K562 (cell line): Measurements from ENCODE around the gene SLC7A4. TPM values are rescaled to one million over a fixed set of nuclear protein-coding genes. Genes with fewer than 3 reads are reported as not detected.

Experiments used
- ATAC-seq: fragments of 200-7000 bp; cut with Tn5 transposase; 3 replicates; pipeline ENCODE4 v1.9.1; 2020; ENCODE audit warnings: moderate library complexity
- BruUV-seq: library from RNA; stranded (reverse); fragments of 400-500 nt; replicated peaks from 2 replicates; lab custom pipeline; 2021; lab: Mats Ljungman, UMichigan
- CTCF ChIA-PET: fragments of 300-600 bp; formaldehyde crosslinking; extraction: SDS; loops from one replicate; lab custom pipeline; 2021; ENCODE audit warnings: low intra/inter-chr PET ratio; lab: Yijun Ruan, JAX
- POLR2A ChIA-PET: fragments of 300-600, 350-650 bp; sonication (Branson Sonifier 250); formaldehyde crosslinking; extraction: SDS; loops from one replicate; lab custom pipeline; 2021; ENCODE audit warnings: antibody characterized with exemption, inconsistent platforms; lab: Yijun Ruan, JAX
- DNase-seq, 4 experiments: peaks; one replicate each; pipeline versions ENCODE4 v3.0.0 to v3.0.0-alpha.2; 2011 to 2018; ENCODE audit warnings: low spot score in 3 of 4, mixed read lengths in 3 of 4; ENCODE audit errors: extremely low read depth in 1 of 4
- FAIRE-seq: peaks from 2 replicates; lab custom pipeline; 2011; peaks lifted over from hg19 to GRCh38; lab: Jason Lieb, UNC
- H2AFZ ChIP-seq: 2 replicates; pipeline ENCODE4 v1.6.0; 2011; ENCODE audit warnings: low read depth, low read length, control low read depth, inconsistent platforms
- H3K27ac ChIP-seq: fragments of 200-600 bp; 3 replicates; pipeline ENCODE4 v1.8.0; 2011; ENCODE audit warnings: low read depth, mild to moderate bottlenecking, control low read depth, inconsistent platforms, low read length, moderate library complexity, mixed read lengths; ENCODE audit errors: extremely low read depth
- H3K27me3 ChIP-seq, 2 experiments: fragments of 300-600 bp in 1 of 2; 2 replicates in 1 of 2; 3 replicates in 1 of 2; pipeline versions ENCODE4 v1.6.0 to v1.8.0; 2011; ENCODE audit warnings: inconsistent platforms in 2 of 2, low read length in 2 of 2, mild to moderate bottlenecking in 1 of 2, mixed read lengths in 1 of 2, moderate library complexity in 1 of 2; ENCODE audit not compliant: control insufficient read depth in 2 of 2, insufficient read depth in 2 of 2
- H3K36me3 ChIP-seq: fragments of 300-600 bp; 3 replicates; pipeline ENCODE4 v1.8.0; 2011; ENCODE audit warnings: mild to moderate bottlenecking, low read length, inconsistent platforms; ENCODE audit not compliant: control insufficient read depth, insufficient read depth
- H3K4me1 ChIP-seq, 2 experiments: fragments of 200-600 bp in 1 of 2; replicated peaks in 1 of 2; 2 replicates in 1 of 2; 3 replicates in 1 of 2; pipeline versions ENCODE4 v1.5.1 to v1.8.0; 2011; ENCODE audit warnings: inconsistent platforms in 2 of 2, low read length in 2 of 2, mild to moderate bottlenecking in 1 of 2, mixed read lengths in 1 of 2, moderate library complexity in 1 of 2; ENCODE audit not compliant: control insufficient read depth in 2 of 2, insufficient read depth in 2 of 2
- H3K4me2 ChIP-seq: 2 replicates; pipeline ENCODE4 v1.6.1; 2011; ENCODE audit warnings: low read length, control low read depth, inconsistent platforms, mixed read lengths; ENCODE audit not compliant: insufficient read depth
- H3K4me3 ChIP-seq: fragments of 200-600 bp; sonication (generic), shearing (Covaris generic); 2 replicates; pipeline ENCODE4 v1.5.1; 2016; ENCODE audit warnings: control low read depth, inconsistent platforms
- H3K79me2 ChIP-seq: fragments of 200-600 bp; 3 replicates; pipeline ENCODE4 v1.8.0; 2011; ENCODE audit warnings: low read length, inconsistent platforms; ENCODE audit not compliant: control insufficient read depth, insufficient read depth
- H3K9ac ChIP-seq, 2 experiments: 2 replicates each; pipeline versions ENCODE4 v1.6.0 to v1.6.1; 2011; ENCODE audit warnings: low read depth in 2 of 2, low read length in 2 of 2, control low read depth in 1 of 2, inconsistent platforms in 1 of 2, mild to moderate bottlenecking in 1 of 2, mixed read lengths in 1 of 2; ENCODE audit not compliant: insufficient read depth in 1 of 2
- H3K9me1 ChIP-seq: one replicate; pipeline ENCODE4 v1.6.0; 2011; ENCODE audit warnings: inconsistent platforms, mild to moderate bottlenecking, low read length, moderate library complexity; ENCODE audit not compliant: control insufficient read depth, insufficient read depth
- H3K9me3 ChIP-seq: replicated peaks from 2 replicates; pipeline ENCODE4 v1.5.1; 2011; ENCODE audit warnings: low read depth, low read length, inconsistent platforms; ENCODE audit not compliant: control insufficient read depth, insufficient read depth
- H4K20me1 ChIP-seq: replicated peaks from 2 replicates; pipeline ENCODE4 v1.6.1; 2011; ENCODE audit warnings: low read length, inconsistent platforms, mixed read lengths; ENCODE audit not compliant: control insufficient read depth, insufficient read depth
- ATF1 ChIP-seq, 2 experiments: fragments of 450-650 bp in 1 of 2; IDR thresholded peaks; 2 replicates each; pipeline ENCODE4 v1.6.1; 2016; ENCODE audit warnings: missing compliant biosample characterization in 1 of 2, missing genetic modification characterization in 1 of 2
- BRF1 ChIP-seq: IDR thresholded peaks from 3 replicates; pipeline ENCODE4 v1.6.1; 2011; ENCODE audit warnings: borderline replicate concordance, mild to moderate bottlenecking; ENCODE audit not compliant: insufficient read length; ENCODE audit errors: extremely low read depth
- CHD1 ChIP-seq: fragments of 200-600 bp; sonication (generic); IDR thresholded peaks from one replicate; pipeline ENCODE4 v1.6.1; 2012; ENCODE audit warnings: mild to moderate bottlenecking, moderate library complexity, low read length, inconsistent platforms
- CHD4 ChIP-seq: fragments of 200-600 bp; sonication (generic); IDR thresholded peaks from 3 replicates; pipeline ENCODE4 v1.6.1; 2012; ENCODE audit warnings: low read depth, mild to moderate bottlenecking, mixed read lengths, low read length, inconsistent platforms; ENCODE audit not compliant: insufficient read depth, insufficient replicate concordance, poor library complexity, severe bottlenecking
- CTCF ChIP-seq, 3 experiments: IDR thresholded peaks in 2 of 3; conservative IDR thresholded peaks in 1 of 3; 2 replicates each; pipeline ENCODE4 v1.5.1; 2011 to 2012; ENCODE audit warnings: low read length in 3 of 3, mild to moderate bottlenecking in 3 of 3, control low read depth in 2 of 3, improper control_type of control experiment in 1 of 3, inconsistent platforms in 1 of 3, low read depth in 1 of 3, mixed read lengths in 1 of 3, moderate library complexity in 1 of 3; ENCODE audit not compliant: insufficient read depth in 2 of 3
- GTF2F1 ChIP-seq: IDR thresholded peaks from 2 replicates; pipeline ENCODE4 v1.6.1; 2011; ENCODE audit warnings: low read depth, low read length, improper control_type of control experiment
- REST ChIP-seq, 2 experiments: fragments of 450-650 bp; formaldehyde crosslinking in 1 of 2; IDR thresholded peaks; 2 replicates each; pipeline versions ENCODE4 v1.4.0 to v1.6.1; 2014 to 2020; ENCODE audit warnings: mild to moderate bottlenecking in 2 of 2, borderline replicate concordance in 1 of 2, low read depth in 1 of 2
- USF1 ChIP-seq: sonication (generic); formaldehyde crosslinking; IDR thresholded peaks from 2 replicates; pipeline ENCODE4 v1.9.0; 2022; ENCODE audit warnings: mild to moderate bottlenecking, missing genetic modification reagents
- YBX1 ChIP-seq: fragments of 450-650 bp; IDR thresholded peaks from 2 replicates; pipeline ENCODE4 v1.7.1; 2016; ENCODE audit warnings: mild to moderate bottlenecking
- ZNF133 ChIP-seq: fragments of 250-450 bp; sonication (Bioruptor Pico); IDR thresholded peaks from 2 replicates; pipeline ENCODE4 v1.4.0; 2020; ENCODE audit warnings: mild to moderate bottlenecking
- WGBS: fragments of 100-300 bp; shearing (Covaris generic); methylation state at CpG from one replicate; pipeline ENCODE4 v1.1.6; 2016; ENCODE audit warnings: low coverage, mixed read lengths; ENCODE audit not compliant: insufficient coverage; ENCODE audit errors: missing lambda C conversion rate; 5-methylcytosine and 5-hydroxymethylcytosine counted together
- in situ Hi-C: fragments of 300-500 bp; cut with MboI; formaldehyde crosslinking; loops from 4 replicates; pipeline ENCODE4 v1.15.0; 2018; ENCODE audit warnings: inconsistent platforms, mixed read lengths
- intact Hi-C: fragments of 100-400 bp; cut with micrococcal nuclease; formaldehyde crosslinking; loops from 2 replicates; pipeline ENCODE4 v1.14.2; 2022
- polyA plus RNA-seq, 8 experiments: library from polyadenylated mRNA; depleted of rRNA in 4 of 8; stranded (reverse) in 5 of 8; unstranded in 3 of 8; fragments of >200 nt; fragmentation: Nextera tagmentation in 2 of 8; fragmentation: Illumina TruSeq in 1 of 8; extraction: Ambion mirVana in 2 of 8; extraction: Trizol in 1 of 8; gene quantifications; 2 replicates each; pipeline versions ENCODE4 v1.2.1 to v1.2.3, GENCODE V29; 2011 to 2014; ENCODE audit warnings: inconsistent platforms in 1 of 8, missing spikeins in 1 of 8
- total RNA-seq, 7 experiments: library from RNA; depleted of rRNA in 6 of 7; stranded (reverse); fragments of >200 nt in 6 of 7; fragmentation: Illumina TruSeq in 2 of 7; extraction: Trizol in 2 of 7; gene quantifications; 2 replicates each; pipeline versions ENCODE4 v1.2.1 to v1.2.3, GENCODE V29; 2011 to 2021; ENCODE audit warnings: low replicate concordance in 1 of 7

The SLC7A4 gene
- total and polyA plus RNA-seq, 9 of the 15 experiments (the other 6 are each of a cell fraction or from before 2014, with no cell fraction given) = not detected

DNA sequence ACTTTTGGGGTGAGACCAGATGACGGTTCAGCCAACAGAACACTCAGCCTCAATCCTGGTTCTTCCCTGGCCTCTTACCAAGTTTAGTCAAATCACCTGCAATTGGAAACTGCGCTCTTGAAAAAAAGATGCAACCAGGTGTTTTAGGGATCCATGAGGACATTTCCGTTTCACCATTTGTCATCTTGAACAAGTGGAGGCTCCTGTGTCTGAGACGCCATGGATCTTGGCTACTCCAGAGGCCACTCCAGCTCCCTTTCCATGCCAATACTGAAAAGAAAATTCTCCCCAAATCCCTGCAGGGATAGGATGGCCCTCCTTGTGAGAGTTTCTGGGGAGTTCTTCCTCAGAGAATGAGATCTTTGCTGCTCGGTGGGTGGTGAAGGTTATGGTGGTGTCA is 41.1 kb upstream of the SLC7A4 start:
- Histone ChIP-seq H3K4me1 (peaks cover 0 to 17% of the 10 kb centered on the region in 2 experiments; a peak in 2 of 5 replicates), H3K79me2 (no peaks in the 10 kb centered on the region), H4K20me1 (peaks cover 4% of the 10 kb centered on the region), H3K36me3 (no peaks in the 10 kb centered on the region), H3K4me2 (no peak overlapping the region), H3K9me1 (no peaks in the 10 kb centered on the region), H3K9me3 (peaks cover 5% of the 10 kb centered on the region), H3K27ac (no peak overlapping the region), H2AFZ (no peak overlapping the region), H3K27me3 (peaks cover 61 to 75% of the 10 kb centered on the region in 2 experiments), H3K9ac (no peak overlapping the region), H3K4me3 (no peak overlapping the region)
- ChIA-PET CTCF (no interaction called here), POLR2A (interaction anchor here (0.8 to 4.1 kb wide), 5 partner anchors 8 to 62 kb away, joined by 3 to 51 read pairs (median 3); no protein-coding TSS in a partner anchor)
- no peak for FAIRE-seq
- intact Hi-C loops (loop anchor here (5.0 kb wide), 1 partner anchor 186 kb away; no protein-coding TSS in a partner anchor), in situ Hi-C loops (no loop called here)
- DNase-seq = peak in 1 of 4 experiments; percentile 24
- no peak for ATAC-seq
- under 1% methylated on average over 5 of the region's 5 CpGs for WGBS
- BruUV-seq = no TSS peak
- 0 out of 2 replicates have a peak, but pooled peaks have one; percentile 19 for TF ChIP-seq ATF1 (CRISPR knock-in tag; IDR thresholded peaks at IDR 0.05)
- no peak for TF ChIP-seq ATF1 (tag; IDR thresholded peaks at IDR 0.05)
- no peak for TF ChIP-seq REST (IDR thresholded peaks at IDR 0.05; ENCODE audit: borderline replicate concordance)
- 0 out of 2 replicates have a peak, but pooled peaks have one; percentile 7 for TF ChIP-seq REST (CRISPR knock-in tag; IDR thresholded peaks at IDR 0.05; ENCODE audit: low read depth)
- TF ChIP-seq CHD4 = peak; percentile 68
- no peak for TF ChIP-seq BRF1
- TF ChIP-seq CHD1 = peak; percentile 26
- no peak for TF ChIP-seq USF1 (CRISPR knock-in tag)
- TF ChIP-seq YBX1 = no peak
- TF ChIP-seq ZNF133 = 0 out of 2 replicates have a peak, but pooled peaks have one; percentile 69
- no peak for TF ChIP-seq GTF2F1
- 0 out of 6 replicates have a peak, but pooled peaks of 1 of the 3 experiments have one; percentile 3 for TF ChIP-seq CTCF (IDR thresholded peaks at IDR 0.05 in 2 of 3, conservative IDR thresholded peaks at IDR 0.05 in 1 of 3; ENCODE audit: insufficient read depth in 2 of 3, low read depth in 1 of 3, low read length in 3 of 3)
